ENCODE results near the gene IL22RA1. TPM values are rescaled to one million over a fixed set of nuclear protein-coding genes. Genes with fewer than 3 reads are reported as not detected.

IL22RA1 gene
- total and polyA plus RNA-seq, 2 of the 8 experiments (the other 6 are each of a cell fraction or from before 2014, with no cell fraction given) = 0.17 to 0.32 TPM

DNA sequence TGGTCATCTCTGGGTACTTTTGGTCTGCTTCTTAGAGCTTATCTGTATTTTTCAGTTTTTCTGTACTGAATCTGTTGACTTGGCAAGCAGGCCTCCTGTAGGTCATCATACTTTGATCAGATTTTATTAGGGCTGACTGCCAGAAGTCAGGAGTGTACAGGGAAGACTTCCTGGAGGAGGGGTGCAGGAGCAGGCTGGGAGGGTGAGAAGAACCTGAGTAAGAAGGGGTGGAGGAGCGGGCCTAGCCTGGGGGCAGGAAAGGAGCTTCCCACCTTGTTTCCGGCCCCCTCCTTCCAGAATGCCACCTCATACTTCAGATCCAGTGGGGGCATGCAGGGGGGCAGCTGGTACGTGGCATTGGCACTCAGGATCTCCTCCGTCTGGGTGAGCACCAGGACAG is 18.3 kb upstream of the IL22RA1 start:
- no peak overlapping the region for H4K8ac ChIP-seq (ENCODE audit: extremely low read depth, insufficient read depth, low read length)
- no peak overlapping the region for H2BK120ac ChIP-seq (replicated peaks; ENCODE audit: low read depth, low read length)
- no peaks in the 10 kb centered on the region for H3K27me3 ChIP-seq (replicated peaks in 1 of 4; ENCODE audit: control insufficient read depth in 3 of 4, extremely low read depth in 1 of 4, insufficient read depth in 3 of 4, low read length in 3 of 4)
- H3K9ac ChIP-seq (replicated peaks in 1 of 4; ENCODE audit: extremely low read depth in 1 of 4, low read depth in 3 of 4, low read length in 3 of 4) = no peak overlapping the region
- no peak overlapping the region for H4K5ac ChIP-seq (ENCODE audit: insufficient read length, low read depth, low read length)
- H3K79me2 ChIP-seq (ENCODE audit: control insufficient read depth in 1 of 2, insufficient read depth in 2 of 2, low read length in 2 of 2) = no peaks in the 10 kb centered on the region
- FAIRE-seq = no peak
- no peak overlapping the region for H2AFZ ChIP-seq (ENCODE audit: low read length)
- H3K23me2 ChIP-seq (ENCODE audit: low read depth, low read length) = no peaks in the 10 kb centered on the region
- H4K91ac ChIP-seq (replicated peaks; ENCODE audit: insufficient read length, low read length) = no peak overlapping the region
- no peak overlapping the region for H3K4me2 ChIP-seq (ENCODE audit: insufficient read depth in 1 of 2, low read depth in 2 of 2, low read length in 2 of 2)
- H3K4ac ChIP-seq (replicated peaks; ENCODE audit: insufficient read length, low read depth, low read length) = no peak overlapping the region
- 0 out of 7 replicates have a peak, but pooled peaks cover 0 to 3% (median 0%) of the 10 kb centered on the region in 4 experiments for H3K4me1 ChIP-seq (replicated peaks in 1 of 4; ENCODE audit: control insufficient read depth in 3 of 4, insufficient read depth in 4 of 4, low read length in 3 of 4)
- H3K18ac ChIP-seq (ENCODE audit: extremely low read depth, low read length) = no peak overlapping the region
- DNase-seq (ENCODE audit: low read depth in 1 of 2, low spot score in 2 of 2) = no peak
- H3K27ac ChIP-seq (ENCODE audit: low read depth, low read length) = no peak overlapping the region
- 81% methylated on average over 4 of the region's 4 CpGs; no CpG with 5 or more reads in 1 of the 2 experiments for WGBS, 2 experiments (ENCODE audit: extremely low coverage in 1 of 2, insufficient coverage in 1 of 2, insufficient read length in 1 of 2, insufficient replicate concordance in 2 of 2, low coverage in 1 of 2, low lambda C conversion rate in 2 of 2, missing lambda C conversion rate in 1 of 2)
- H2AK5ac ChIP-seq (ENCODE audit: low read depth, low read length) = no peak overlapping the region
- no peak overlapping the region for H2BK15ac ChIP-seq (ENCODE audit: low read length)
- H3K14ac ChIP-seq (ENCODE audit: insufficient read length) = no peak overlapping the region
- peaks cover 0 to 10% of the 10 kb centered on the region in 2 experiments for H4K20me1 ChIP-seq (replicated peaks in 1 of 2; ENCODE audit: control insufficient read depth in 1 of 2, insufficient read depth in 2 of 2, low read length in 2 of 2)
- CTCF ChIA-PET (ENCODE audit: partially characterized antibody) = interaction anchor here (0.9 to 10.9 kb wide), 4 partner anchors 11 to 230 kb away, joined by 3 to 85 read pairs (median 5); no protein-coding TSS in a partner anchor
- no peak overlapping the region for H2BK12ac ChIP-seq (ENCODE audit: low read depth, low read length)
- H3K36me3 ChIP-seq (ENCODE audit: control insufficient read depth in 2 of 4, insufficient read depth in 4 of 4, low read length in 3 of 4) = peaks cover 2 to 24% (median 10%) of the 10 kb centered on the region in 4 experiments; a peak in 6 of 8 replicates
- no peak overlapping the region for H3K23ac ChIP-seq (ENCODE audit: insufficient read length)
- H3K56ac ChIP-seq (replicated peaks; ENCODE audit: insufficient read length, low read depth, low read length) = no peak overlapping the region
- H2BK5ac ChIP-seq (ENCODE audit: low read depth, low read length) = no peak overlapping the region
- H2BK20ac ChIP-seq (ENCODE audit: low read length) = no peak overlapping the region
- no peaks in the 10 kb centered on the region for H3K9me3 ChIP-seq (ENCODE audit: insufficient read depth in 2 of 2, low read depth in 1 of 2, low read length in 1 of 2)
- POLR2A ChIA-PET (ENCODE audit: partially characterized antibody) = interaction anchor here (7.2 kb wide), 1 partner anchor 9 kb away, joined by 51 read pairs; no protein-coding TSS in a partner anchor
- H3K79me1 ChIP-seq (ENCODE audit: low read depth, low read length) = no peaks in the 10 kb centered on the region
- H3K4me3 ChIP-seq (ENCODE audit: extremely low read depth in 1 of 4, insufficient read depth in 2 of 4, low read depth in 3 of 4, low read length in 4 of 4) = no peak overlapping the region
